Body of pancreas (tissue), 4 donors: ENCODE results near the gene PIK3CG.
"Not testable (repeated sequence)": the region's sequence is repeated elsewhere in the genome, so short reads cannot be mapped to it uniquely, and the experiment has no call there.

Experiments used
- CTCF ChIP-seq, 7 experiments: fragments of 450-650 bp in 4 of 7; fragments of 200-600 bp in 3 of 7; sonication (generic) in 3 of 7; IDR thresholded peaks; one replicate each; pipeline ENCODE4 v1.5.1; 2016 to 2019; ENCODE audit warnings: antibody characterized with exemption in 7 of 7
- POLR2A ChIP-seq, 3 donors: fragments of 450-650 bp; IDR thresholded peaks; one replicate each; pipeline ENCODE4 v1.6.1; 2016; ENCODE audit warnings: antibody characterized with exemption in 3 of 3, mild to moderate bottlenecking in 2 of 3

GRCh38 chr7:106898967-106899366 lies 33.9 kb downstream of the PIK3CG start:
- TF ChIP-seq CTCF, POLR2A (IDR thresholded peaks at IDR 0.05): not testable (repeated sequence)
